Measurements from ENCODE around the gene KSR2.

Gene KSR2

GRCh38 chr12:117797202-117797601 lies 171.6 kb downstream of the KSR2 start:
- Histone ChIP-seq H2BK12ac (ENCODE audit: low read length) (no peak overlapping the region), H4K12ac (ENCODE audit: low read depth, low read length) (no peak overlapping the region)
- no CpG with 5 or more reads among the region's 3 CpGs for WGBS (ENCODE audit: extremely low coverage, insufficient coverage, insufficient read length)

DNA sequence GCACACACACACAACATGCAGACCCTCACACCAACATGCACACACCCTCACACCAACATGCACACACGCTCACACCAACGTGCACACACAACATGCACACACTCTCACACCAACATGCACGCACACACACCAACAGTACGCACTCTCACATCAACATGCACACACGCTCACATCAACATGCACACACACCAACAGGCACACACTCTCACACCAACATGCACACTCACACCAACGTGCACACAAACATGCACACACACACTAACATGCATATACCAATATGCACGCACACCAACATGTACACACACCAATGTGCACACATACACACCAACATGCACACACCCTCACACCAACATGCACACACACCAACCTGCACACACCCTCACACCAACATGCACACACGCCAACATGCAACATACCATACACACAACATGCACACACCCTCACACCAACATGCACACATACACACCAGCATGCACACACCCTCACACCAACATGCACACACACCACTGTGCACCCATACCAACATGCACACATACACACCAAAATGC lies 175.8 kb downstream of the KSR2 start:
- DNase-seq: no peak
- Histone ChIP-seq H3K79me1 (ENCODE audit: low read length) (no peaks in the 10 kb centered on the region), H3K79me2 (ENCODE audit: control insufficient read depth, insufficient read depth, low read length, poor library complexity) (no peaks in the 10 kb centered on the region), H2BK12ac (ENCODE audit: low read length) (no peak overlapping the region), H3K36me3 (ENCODE audit: control insufficient read depth in 1 of 2, insufficient read depth in 2 of 2, low read length in 2 of 2) (no peaks in the 10 kb centered on the region), H3K9me3 (ENCODE audit: insufficient read depth, low read depth, low read length) (peaks cover 18% of the 10 kb centered on the region), H3K14ac (ENCODE audit: low read length) (no peak overlapping the region), H4K12ac (ENCODE audit: low read depth, low read length) (no peak overlapping the region), H2BK5ac (ENCODE audit: low read depth, low read length, poor library complexity) (no peak overlapping the region), H2AFZ (ENCODE audit: insufficient read depth, low read length, poor library complexity) (no peak overlapping the region), H2AK5ac (ENCODE audit: low read length) (no peak overlapping the region), H3K4me1 (ENCODE audit: control insufficient read depth in 1 of 2, insufficient read depth in 2 of 2, low read length in 2 of 2) (no peaks in the 10 kb centered on the region), H4K91ac (ENCODE audit: low read depth, low read length) (no peak overlapping the region), H3K4me2 (ENCODE audit: low read length) (no peak overlapping the region), H3K18ac (ENCODE audit: low read length) (no peak overlapping the region), H3K23ac (ENCODE audit: low read length) (peak overlapping the region; percentile 95), H3K27ac (ENCODE audit: low read depth, low read length) (no peak overlapping the region), H3K27me3 (ENCODE audit: insufficient read depth, low read length) (no peaks in the 10 kb centered on the region), H2BK120ac (ENCODE audit: insufficient read depth, low read length, poor library complexity) (no peak overlapping the region), H4K8ac (ENCODE audit: low read depth, low read length) (no peak overlapping the region), H3K4me3 (ENCODE audit: low read depth, low read length) (peak overlapping the region; percentile 39), H3K4ac (ENCODE audit: low read depth, low read length) (no peak overlapping the region), H3K9ac (ENCODE audit: low read length) (no peak overlapping the region)
- WGBS (ENCODE audit: extremely low coverage, insufficient coverage, insufficient read length): no CpG with 5 or more reads among the region's 8 CpGs

More at GRCh38 chr12:117797202-117797601, 171.6 kb downstream of the KSR2 start:
- Histone ChIP-seq H3K27ac (ENCODE audit: low read depth, low read length) (no peak overlapping the region), H3K18ac (ENCODE audit: low read length) (no peak overlapping the region), H3K4me1 (ENCODE audit: control insufficient read depth in 1 of 2, insufficient read depth in 2 of 2, low read length in 2 of 2) (no peaks in the 10 kb centered on the region), H2BK120ac (ENCODE audit: insufficient read depth, low read length, poor library complexity) (no peak overlapping the region), H3K79me1 (ENCODE audit: low read length) (no peaks in the 10 kb centered on the region), H3K23ac (ENCODE audit: low read length) (no peak overlapping the region), H3K4me2 (ENCODE audit: low read length) (no peak overlapping the region), H3K36me3 (ENCODE audit: control insufficient read depth in 1 of 2, insufficient read depth in 2 of 2, low read length in 2 of 2) (no peaks in the 10 kb centered on the region), H3K79me2 (ENCODE audit: control insufficient read depth, insufficient read depth, low read length, poor library complexity) (no peaks in the 10 kb centered on the region), H3K4ac (ENCODE audit: low read depth, low read length) (no peak overlapping the region), H3K9me3 (ENCODE audit: insufficient read depth, low read depth, low read length) (peaks cover 18% of the 10 kb centered on the region), H3K4me3 (ENCODE audit: low read depth, low read length) (no peak overlapping the region), H2AFZ (ENCODE audit: insufficient read depth, low read length, poor library complexity) (no peak overlapping the region), H2AK5ac (ENCODE audit: low read length) (no peak overlapping the region), H2BK5ac (ENCODE audit: low read depth, low read length, poor library complexity) (no peak overlapping the region), H4K8ac (ENCODE audit: low read depth, low read length) (no peak overlapping the region), H3K27me3 (ENCODE audit: insufficient read depth, low read length) (no peaks in the 10 kb centered on the region), H3K14ac (ENCODE audit: low read length) (no peak overlapping the region), H3K9ac (ENCODE audit: low read length) (no peak overlapping the region), H4K91ac (ENCODE audit: low read depth, low read length) (no peak overlapping the region)
- DNase-seq: no peak

GRCh38 chr12:117792471-117792870 lies 176.3 kb downstream of the KSR2 start:
- Histone ChIP-seq H3K14ac (ENCODE audit: low read length) (no peak overlapping the region), H2BK5ac (ENCODE audit: low read depth, low read length, poor library complexity) (no peak overlapping the region), H3K27me3 (ENCODE audit: insufficient read depth, low read length) (no peaks in the 10 kb centered on the region), H3K4me1 (ENCODE audit: control insufficient read depth in 1 of 2, insufficient read depth in 2 of 2, low read length in 2 of 2) (no peaks in the 10 kb centered on the region), H3K4ac (ENCODE audit: low read depth, low read length) (no peak overlapping the region), H2AFZ (ENCODE audit: insufficient read depth, low read length, poor library complexity) (no peak overlapping the region), H4K91ac (ENCODE audit: low read depth, low read length) (no peak overlapping the region), H3K4me2 (ENCODE audit: low read length) (no peak overlapping the region), H3K9ac (ENCODE audit: low read length) (no peak overlapping the region), H3K4me3 (ENCODE audit: low read depth, low read length) (peak overlapping the region; percentile 39), H2BK12ac (ENCODE audit: low read length) (no peak overlapping the region), H2BK120ac (ENCODE audit: insufficient read depth, low read length, poor library complexity) (no peak overlapping the region), H3K27ac (ENCODE audit: low read depth, low read length) (no peak overlapping the region), H2AK5ac (ENCODE audit: low read length) (no peak overlapping the region), H4K12ac (ENCODE audit: low read depth, low read length) (no peak overlapping the region), H3K36me3 (ENCODE audit: control insufficient read depth in 1 of 2, insufficient read depth in 2 of 2, low read length in 2 of 2) (no peaks in the 10 kb centered on the region), H3K18ac (ENCODE audit: low read length) (no peak overlapping the region), H4K8ac (ENCODE audit: low read depth, low read length) (no peak overlapping the region), H3K79me1 (ENCODE audit: low read length) (no peaks in the 10 kb centered on the region), H3K23ac (ENCODE audit: low read length) (no peak overlapping the region), H3K79me2 (ENCODE audit: control insufficient read depth, insufficient read depth, low read length, poor library complexity) (no peaks in the 10 kb centered on the region), H3K9me3 (ENCODE audit: insufficient read depth, low read depth, low read length) (peaks cover 18% of the 10 kb centered on the region)
- no peak for DNase-seq
- WGBS (ENCODE audit: extremely low coverage, insufficient coverage, insufficient read length): no CpG with 5 or more reads among the region's 4 CpGs

DNA sequence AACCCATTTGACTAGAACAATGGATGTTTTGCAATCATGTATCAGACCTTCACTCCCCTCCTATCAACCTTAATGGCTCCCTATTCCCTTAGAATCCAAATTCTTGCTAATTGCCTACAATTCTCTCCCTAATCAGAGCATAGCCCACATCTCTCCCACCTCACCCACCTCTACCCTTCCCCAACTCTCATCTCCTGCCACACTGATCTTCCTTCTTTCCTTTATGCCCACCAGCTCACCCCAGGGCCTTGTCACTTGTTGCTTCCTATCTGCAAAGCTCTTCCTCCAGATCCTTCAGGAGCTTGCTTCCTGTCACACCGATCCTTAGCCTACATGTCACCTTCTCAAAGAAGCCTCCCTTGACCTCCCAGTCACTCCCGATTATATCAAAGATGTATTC lies 177.8 kb downstream of the KSR2 start:
- no peak overlapping the region for H3K14ac ChIP-seq (ENCODE audit: low read length)
- H3K9me3 ChIP-seq (ENCODE audit: insufficient read depth, low read depth, low read length): peaks cover 18% of the 10 kb centered on the region
- DNase-seq: no peak
- no peak overlapping the region for H2BK12ac ChIP-seq (ENCODE audit: low read length)
- no peak overlapping the region for H3K27ac ChIP-seq (ENCODE audit: low read depth, low read length)
- no peak overlapping the region for H3K4ac ChIP-seq (ENCODE audit: low read depth, low read length)
- no peak overlapping the region for H2AK5ac ChIP-seq (ENCODE audit: low read length)
- H3K23ac ChIP-seq (ENCODE audit: low read length): no peak overlapping the region
- H3K4me2 ChIP-seq (ENCODE audit: low read length): no peak overlapping the region
- H4K8ac ChIP-seq (ENCODE audit: low read depth, low read length): no peak overlapping the region
- no peaks in the 10 kb centered on the region for H3K4me1 ChIP-seq (ENCODE audit: control insufficient read depth in 1 of 2, insufficient read depth in 2 of 2, low read length in 2 of 2)
- no peak overlapping the region for H3K18ac ChIP-seq (ENCODE audit: low read length)
- no peaks in the 10 kb centered on the region for H3K27me3 ChIP-seq (ENCODE audit: insufficient read depth, low read length)
- WGBS (ENCODE audit: extremely low coverage, insufficient coverage, insufficient read length): no CpG with 5 or more reads among the region's 2 CpGs
- no peak overlapping the region for H3K9ac ChIP-seq (ENCODE audit: low read length)
- H4K12ac ChIP-seq (ENCODE audit: low read depth, low read length): no peak overlapping the region
- no peaks in the 10 kb centered on the region for H3K79me2 ChIP-seq (ENCODE audit: control insufficient read depth, insufficient read depth, low read length, poor library complexity)
- H2BK120ac ChIP-seq (ENCODE audit: insufficient read depth, low read length, poor library complexity): no peak overlapping the region
- no peak overlapping the region for H4K91ac ChIP-seq (ENCODE audit: low read depth, low read length)
- no peaks in the 10 kb centered on the region for H3K36me3 ChIP-seq (ENCODE audit: control insufficient read depth in 1 of 2, insufficient read depth in 2 of 2, low read length in 2 of 2)
- no peaks in the 10 kb centered on the region for H3K79me1 ChIP-seq (ENCODE audit: low read length)
- H2AFZ ChIP-seq (ENCODE audit: insufficient read depth, low read length, poor library complexity): no peak overlapping the region
- H3K4me3 ChIP-seq (ENCODE audit: low read depth, low read length): no peak overlapping the region
- H2BK5ac ChIP-seq (ENCODE audit: low read depth, low read length, poor library complexity): no peak overlapping the region
